GM18508 (cell line): ENCODE data around the gene FARP1.

Experiments used
- ATAC-seq: cut with Tn5 transposase; IDR thresholded peaks from one replicate; pipeline ENCODE4 v1.9.1; 2021; ENCODE audit warnings: moderate number of reproducible peaks; ENCODE audit not compliant: insufficient read depth, unreplicated experiment

FARP1 gene

GRCh38 chr13:98300956-98301641, 158.2 kb downstream of the FARP1 start:
- no peak for ATAC-seq

- no peak for ATAC-seq
These were observed 158.8 kb downstream of the FARP1 start for GRCh38 chr13:98301721-98302120.

- ATAC-seq: no peak
These were observed 161.0 kb downstream of the FARP1 start for GRCh38 chr13:98303858-98304257.

- no peak for ATAC-seq
These were observed 162.8 kb downstream of the FARP1 start for GRCh38 chr13:98305670-98306069.

- no peak for ATAC-seq
These were observed 164.7 kb downstream of the FARP1 start for GRCh38 chr13:98307463-98308085.

- no peak for ATAC-seq
These were observed 165.4 kb downstream of the FARP1 start for GRCh38 chr13:98308086-98308911.

GRCh38 chr13:98309569-98310335, 166.9 kb downstream of the FARP1 start:
- no peak for ATAC-seq

- no peak for ATAC-seq
These were observed 167.7 kb downstream of the FARP1 start for GRCh38 chr13:98310485-98311199.

- ATAC-seq: no peak
These were observed 168.3 kb downstream of the FARP1 start for GRCh38 chr13:98311200-98311548.

GRCh38 chr13:98312606-98313005, 169.7 kb downstream of the FARP1 start:
- no peak for ATAC-seq

- no peak for ATAC-seq
These were observed 170.4 kb downstream of the FARP1 start for GRCh38 chr13:98313023-98313921.

GRCh38 chr13:98313922-98314292, 171.0 kb downstream of the FARP1 start:
- ATAC-seq: no peak

GRCh38 chr13:98315466-98315865, 172.6 kb downstream of the FARP1 start:
- no peak for ATAC-seq

- ATAC-seq: no peak
These were observed 173.0 kb downstream of the FARP1 start for GRCh38 chr13:98315902-98316301.

GRCh38 chr13:98317573-98318171, 174.8 kb downstream of the FARP1 start:
- no peak for ATAC-seq

GRCh38 chr13:98318263-98318878, 175.5 kb downstream of the FARP1 start:
- no peak for ATAC-seq

GRCh38 chr13:98320561-98321105, 177.7 kb downstream of the FARP1 start:
- no peak for ATAC-seq

- ATAC-seq: no peak
These were observed 178.5 kb downstream of the FARP1 start for GRCh38 chr13:98321395-98321794.
